RPMI7951 (cell line): ENCODE measurements around the gene GSK3B. TPM values are rescaled to one million over a fixed set of nuclear protein-coding genes. Genes with fewer than 3 reads are reported as not detected.
"Not testable (repeated sequence)": the region's sequence is repeated elsewhere in the genome, so short reads cannot be mapped to it uniquely, and the experiment has no call there.

Experiments used
- DNase-seq: peaks from one replicate; pipeline ENCODE4 v3.0.0-alpha.2; 2012; ENCODE audit warnings: low read depth
- total RNA-seq: library from RNA; depleted of rRNA; stranded (reverse); fragments of >200 nt; shearing (Covaris generic); gene quantifications from 2 replicates; pipeline ENCODE4 v1.2.3, GENCODE V29; 2014

The GSK3B gene
- total RNA-seq, 1 experiment from 2014 or later, result 55.5 TPM

DNA sequence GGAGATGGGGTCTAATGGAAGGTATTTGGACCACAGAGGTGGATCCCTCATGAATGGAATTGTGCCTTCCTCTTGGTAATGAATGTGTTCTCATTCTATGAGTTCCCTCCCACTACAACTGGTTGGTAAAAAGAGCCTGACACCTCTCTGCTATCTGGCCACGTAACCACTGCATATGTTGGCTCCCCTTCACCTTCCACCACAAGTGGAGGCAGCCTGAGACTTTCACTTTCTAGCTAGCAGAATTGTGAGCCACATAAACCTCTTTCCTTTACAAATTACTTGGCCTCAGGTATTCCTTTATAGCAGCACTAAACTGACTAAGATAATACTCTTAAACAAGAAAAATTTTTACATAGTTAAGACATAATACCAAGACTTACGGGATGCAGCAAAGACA lies 157.0 kb downstream of the GSK3B start:
- peak; percentile 25 for DNase-seq

DNA sequence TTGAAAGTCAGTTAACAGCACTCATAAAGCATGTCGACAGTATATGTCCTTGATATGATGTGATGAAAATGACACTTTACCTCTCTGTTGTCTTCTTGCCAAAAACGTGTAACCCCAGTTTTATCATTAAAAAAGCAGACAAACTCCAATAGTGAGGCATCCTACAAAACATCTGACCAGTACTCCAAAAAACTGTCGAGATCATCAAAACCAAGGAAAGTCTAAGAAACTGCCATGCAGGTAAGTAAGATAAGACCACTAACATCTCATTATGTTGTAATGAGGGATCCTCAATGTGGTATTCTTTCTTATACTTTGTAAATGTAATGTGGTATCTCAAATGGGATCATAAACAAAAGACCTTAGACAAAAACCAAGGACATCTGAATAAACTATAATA lies 160.0 kb downstream of the GSK3B start:
- no peak for DNase-seq

DNA sequence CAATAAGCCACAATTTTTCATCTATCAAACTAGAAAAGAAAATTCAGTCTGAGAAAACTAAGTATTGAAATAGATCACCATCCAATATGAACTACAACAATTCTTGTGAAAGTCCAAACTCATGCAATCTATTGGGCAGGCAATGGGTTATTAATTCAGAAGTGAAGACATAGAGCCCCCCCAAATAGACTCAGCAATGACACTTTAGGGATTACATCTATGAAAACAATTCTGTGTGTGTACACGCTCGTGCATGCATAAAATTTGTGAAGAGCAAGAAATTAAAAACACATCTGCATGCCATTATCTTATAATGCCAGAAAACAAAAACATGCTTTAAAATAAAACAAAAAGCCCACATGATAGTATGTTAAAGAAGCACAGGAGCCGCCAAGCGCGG lies 161.0 kb downstream of the GSK3B start:
- DNase-seq, result no peak

DNA sequence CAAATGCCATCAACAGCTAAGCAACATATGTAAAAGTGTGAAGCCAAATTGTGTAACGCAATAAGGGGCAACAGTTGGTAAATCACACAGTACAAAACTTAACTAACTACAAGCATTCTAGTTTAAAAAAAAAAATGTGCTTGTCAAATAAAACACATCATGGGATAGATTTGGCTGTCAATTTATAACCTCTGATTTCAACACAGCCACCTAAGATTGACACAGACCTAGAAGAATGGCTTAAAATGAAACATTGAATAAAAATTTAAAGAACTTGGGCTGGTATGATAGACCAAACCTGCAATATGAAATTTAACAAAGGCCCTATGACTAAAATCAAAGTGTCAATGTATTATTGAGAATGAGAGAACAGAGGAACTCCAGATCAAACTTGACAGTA lies 164.0 kb downstream of the GSK3B start:
- no peak for DNase-seq

DNA sequence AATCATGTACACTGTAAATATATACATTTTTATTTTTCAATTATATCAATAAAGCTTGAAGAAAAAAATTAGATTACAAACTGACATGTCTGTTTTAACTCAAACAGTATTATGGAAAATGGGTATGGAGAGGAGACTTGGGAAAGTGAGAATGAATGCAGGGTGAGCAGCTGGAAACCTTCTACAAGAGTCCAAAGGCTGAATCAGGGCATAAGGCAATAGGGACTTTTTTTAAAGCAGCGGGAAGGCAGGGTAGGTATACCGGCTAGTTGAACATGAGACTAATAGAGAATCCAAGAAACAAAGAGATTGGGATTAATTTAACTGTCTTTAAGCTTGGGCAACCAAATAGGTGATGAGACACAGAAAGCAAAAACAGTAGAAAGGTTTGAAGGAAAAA lies 167.1 kb downstream of the GSK3B start:
- DNase-seq, result no peak

DNA sequence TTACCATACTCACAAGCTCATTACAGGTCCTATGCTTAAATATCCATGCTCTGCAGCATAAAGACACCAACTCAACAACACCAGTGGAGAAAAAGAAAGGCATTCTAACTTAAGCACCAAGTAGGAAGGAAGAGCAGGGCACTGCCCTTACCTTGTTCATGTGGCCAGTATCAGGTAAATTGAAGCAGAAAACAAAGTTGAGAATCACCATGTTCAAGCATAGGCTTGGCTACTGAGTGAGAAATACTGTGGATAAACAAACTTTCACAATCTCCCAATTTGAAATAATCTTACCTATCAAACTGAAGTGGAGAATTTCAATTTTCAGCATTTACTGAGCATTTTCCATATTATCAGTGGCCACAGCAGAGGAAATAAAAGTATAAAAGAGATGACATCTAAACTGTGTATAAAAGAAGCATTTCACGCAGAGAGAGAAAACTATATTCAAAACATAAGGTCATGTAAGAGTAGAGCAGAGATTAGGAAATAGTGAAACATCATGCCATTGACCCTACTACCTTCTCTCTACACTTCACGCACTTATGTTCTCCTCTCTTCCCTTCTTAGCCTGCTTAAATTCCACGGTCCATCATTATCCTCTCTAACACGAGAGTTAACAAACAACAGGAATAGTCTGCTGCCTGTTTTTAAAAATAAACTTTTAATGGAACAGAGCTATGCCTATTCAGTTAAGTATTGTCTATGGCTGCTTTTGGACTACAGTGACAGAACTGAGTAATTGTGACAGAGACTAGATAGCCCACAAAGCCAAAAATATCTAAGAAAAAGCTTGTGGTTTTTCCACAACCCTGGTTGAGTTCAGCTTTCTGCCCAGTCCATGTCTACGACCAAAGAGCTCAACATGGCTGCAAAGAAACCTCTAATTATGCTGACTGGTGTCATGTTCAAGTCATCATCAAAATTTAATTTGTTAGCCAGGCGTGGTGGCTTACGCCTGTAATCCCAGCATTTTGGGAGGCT lies 169.8 kb downstream of the GSK3B start:
- no peak for DNase-seq

DNA sequence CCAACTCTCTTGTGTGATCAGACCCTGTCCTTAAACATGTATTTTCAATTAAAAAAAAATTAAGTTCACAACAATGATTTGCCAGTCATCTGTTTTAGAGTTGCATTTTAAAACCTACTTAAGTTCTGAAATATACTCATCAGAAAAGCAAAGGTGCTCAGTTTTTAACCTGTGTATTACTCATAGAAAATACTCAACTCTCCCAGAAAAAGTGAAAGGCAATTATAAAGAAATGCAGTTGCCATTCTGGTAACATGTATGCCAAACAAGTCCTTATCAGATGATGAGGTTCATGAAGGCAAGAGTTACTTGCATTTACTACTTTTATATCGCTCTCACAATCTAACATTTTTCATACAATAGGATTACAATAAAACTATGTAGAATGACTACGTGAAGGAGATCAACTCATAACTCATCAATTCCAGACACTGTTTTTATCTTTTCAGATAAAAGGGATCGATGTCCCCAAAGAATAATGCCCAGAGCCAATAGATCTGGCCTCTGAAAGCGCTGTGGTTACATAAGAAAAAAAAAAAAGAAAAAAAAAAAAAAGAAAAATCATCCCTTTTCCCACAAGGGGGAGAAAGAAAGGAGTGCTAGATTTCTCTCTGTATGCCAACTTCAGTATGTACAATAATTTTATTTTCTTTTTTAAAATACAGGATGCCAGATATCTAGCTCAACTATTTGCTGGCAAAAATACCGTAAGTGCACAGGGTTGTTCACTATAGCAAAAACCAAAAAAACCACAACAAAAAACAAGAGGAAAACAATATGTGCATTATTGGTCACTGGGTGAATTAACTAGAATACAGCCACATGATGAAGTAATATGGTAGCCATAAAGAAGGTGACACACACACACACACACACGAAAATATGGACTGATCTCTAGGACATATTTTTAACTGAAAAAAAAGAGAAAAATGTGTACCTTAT lies 175.0 kb downstream of the GSK3B start:
- no peak for DNase-seq

DNA sequence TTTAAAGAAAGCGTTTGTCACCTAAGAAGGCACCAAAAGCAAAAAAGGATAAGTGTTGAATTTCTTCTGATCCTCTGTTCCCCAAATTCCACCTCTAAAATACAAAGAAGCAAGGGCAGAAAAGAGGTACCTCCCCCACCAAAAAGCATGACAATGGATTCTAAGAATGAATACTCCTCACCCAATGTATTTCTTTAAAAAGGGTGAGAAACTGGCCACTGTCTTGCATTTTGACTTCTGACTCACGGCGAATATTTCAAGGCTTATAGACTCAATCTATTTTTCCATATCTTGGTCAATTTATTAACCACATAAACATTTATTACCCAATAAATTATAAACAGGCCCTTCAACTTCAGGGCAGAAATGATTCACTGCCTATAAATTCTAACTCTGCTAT lies 181.2 kb downstream of the GSK3B start:
- no peak for DNase-seq

DNA sequence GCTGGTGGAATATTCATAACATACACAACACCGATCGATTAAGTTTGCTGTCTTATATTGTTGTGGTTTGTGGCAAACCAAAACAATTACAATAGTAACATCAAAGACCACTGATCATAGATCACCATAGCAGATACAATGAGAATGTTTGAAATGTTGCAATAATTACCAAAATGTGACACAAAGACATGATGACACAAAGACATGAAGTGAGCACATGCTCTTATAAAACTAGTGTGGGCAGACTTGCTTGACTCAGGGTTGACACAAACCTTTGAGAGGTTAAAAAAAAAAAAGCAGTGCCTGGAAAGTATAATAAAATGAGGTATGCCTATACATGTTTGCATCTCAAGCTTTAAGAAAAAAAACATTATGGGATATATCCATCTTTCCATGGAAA lies 182.0 kb downstream of the GSK3B start:
- DNase-seq, result no peak

DNA sequence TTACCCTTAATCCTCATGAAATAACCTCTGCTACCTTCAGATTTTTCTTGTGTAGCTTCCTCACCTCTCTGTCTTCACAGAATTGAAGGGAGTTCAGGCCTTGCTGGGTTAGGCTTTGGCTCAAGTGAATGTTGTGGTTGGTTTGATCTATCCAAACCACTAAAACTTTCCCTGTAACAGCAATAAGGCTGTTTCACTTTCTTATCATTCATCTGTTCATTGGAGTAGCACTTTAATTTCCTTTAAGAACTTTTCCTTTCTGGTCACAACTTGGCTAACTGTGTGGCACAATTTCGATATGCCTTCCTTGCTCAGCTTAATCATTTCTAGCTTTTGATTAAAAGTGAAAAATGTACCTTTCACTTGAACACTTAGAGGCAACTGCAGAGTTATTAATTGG lies 182.5 kb downstream of the GSK3B start:
- DNase-seq, result no peak

DNA sequence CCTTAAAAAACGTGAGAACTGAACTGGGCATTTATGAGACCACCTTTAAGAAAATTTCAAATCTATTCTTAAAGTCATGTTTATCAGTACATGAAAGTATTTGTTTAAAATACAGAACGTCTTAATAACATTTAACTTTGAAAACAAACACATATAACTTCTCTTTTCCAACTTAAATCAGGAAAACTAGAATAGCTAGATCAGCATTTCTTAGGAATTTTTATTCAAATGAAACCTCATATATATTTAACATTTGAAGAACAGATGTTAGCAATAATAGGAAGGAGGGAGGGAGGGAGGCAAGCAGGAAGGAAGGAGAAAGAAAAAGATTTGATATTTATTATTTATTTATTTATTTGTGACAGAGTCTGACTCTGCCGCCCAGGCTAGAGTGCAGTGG lies 192.2 kb downstream of the GSK3B start:
- no peak for DNase-seq

DNA sequence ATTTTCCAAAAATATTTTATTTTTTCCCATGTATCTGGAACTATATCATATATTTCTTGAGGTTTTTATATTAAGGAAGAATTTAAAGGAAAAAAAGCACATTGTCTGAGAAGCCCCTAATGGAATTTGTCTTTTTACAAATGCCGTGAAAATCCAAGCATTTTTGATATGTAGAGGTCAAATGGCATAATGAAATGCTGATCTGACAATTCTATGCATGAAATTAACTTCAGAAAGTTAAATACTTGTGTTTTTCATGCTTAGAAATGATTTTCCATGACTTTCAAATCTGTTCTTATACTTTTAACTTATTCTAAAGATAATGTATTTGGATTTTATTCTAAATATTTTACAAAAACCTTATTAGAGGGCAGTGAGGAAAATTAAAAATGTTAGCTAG lies 193.1 kb downstream of the GSK3B start:
- no peak for DNase-seq

DNA sequence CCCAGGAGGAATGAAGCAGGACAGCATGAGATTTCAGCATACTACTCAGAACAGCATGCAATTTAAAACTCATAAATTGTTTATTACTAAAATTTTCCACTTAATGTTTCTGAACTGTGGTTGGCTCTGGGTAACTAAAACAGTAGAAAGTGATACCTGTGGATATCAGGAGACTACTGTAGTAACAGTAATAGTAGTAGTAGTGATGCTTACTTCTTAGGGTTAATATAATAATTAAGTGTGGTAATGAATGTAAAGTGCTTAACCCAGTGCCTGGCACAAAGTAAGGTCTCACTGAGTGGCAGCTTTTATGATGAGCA lies 195.1 kb downstream of the GSK3B start:
- no peak for DNase-seq

DNA sequence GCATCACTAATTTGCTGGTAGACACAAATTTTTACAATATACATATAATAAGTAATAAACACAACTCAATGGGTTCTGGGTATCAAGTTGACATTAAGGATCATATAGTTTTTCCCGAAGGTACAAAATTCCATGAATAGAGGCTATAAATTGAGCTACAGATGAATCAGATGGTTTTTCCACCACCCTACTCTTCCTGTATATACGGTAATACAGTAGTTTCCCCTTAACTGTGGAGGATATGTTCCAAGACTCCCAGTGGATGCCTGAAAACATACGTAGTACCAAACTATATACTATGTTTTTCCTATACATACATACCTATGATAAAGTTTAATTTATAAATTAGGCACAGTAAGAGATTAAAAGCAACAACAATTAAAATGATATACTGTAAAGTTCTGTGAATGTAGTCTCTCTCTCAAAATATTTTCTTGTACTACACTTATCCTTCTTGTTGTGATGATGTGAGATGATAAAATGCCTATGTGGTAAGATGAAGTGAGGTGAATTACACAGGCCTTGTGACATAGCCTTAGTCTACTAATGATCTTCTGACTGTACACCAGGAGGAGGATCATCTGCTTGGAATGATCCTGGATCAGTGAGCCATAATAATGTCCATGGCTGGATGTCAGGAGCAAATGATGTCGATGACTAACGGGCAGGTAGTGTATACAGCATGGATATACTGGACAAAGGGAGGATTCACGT lies 195.6 kb downstream of the GSK3B start:
- no peak for DNase-seq

DNA sequence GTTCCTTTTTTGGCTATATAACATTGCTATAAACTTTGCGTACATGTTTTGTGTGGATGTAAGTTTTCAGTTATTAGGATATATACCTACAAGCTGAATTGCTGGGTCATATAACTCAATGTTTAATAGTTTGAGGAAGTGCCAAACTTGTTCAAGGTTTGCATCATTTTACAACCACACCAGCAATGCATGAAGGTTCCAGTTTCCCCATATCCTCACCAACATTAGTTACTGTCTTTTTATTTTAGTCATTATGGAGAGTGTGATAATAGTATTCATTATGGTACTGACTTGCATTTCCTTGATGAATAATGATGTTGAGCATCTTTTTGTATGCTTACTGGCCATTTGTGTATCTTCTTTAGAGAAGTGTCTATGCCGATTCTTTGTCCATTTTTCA lies 200.1 kb downstream of the GSK3B start:
- DNase-seq, result no peak

DNA sequence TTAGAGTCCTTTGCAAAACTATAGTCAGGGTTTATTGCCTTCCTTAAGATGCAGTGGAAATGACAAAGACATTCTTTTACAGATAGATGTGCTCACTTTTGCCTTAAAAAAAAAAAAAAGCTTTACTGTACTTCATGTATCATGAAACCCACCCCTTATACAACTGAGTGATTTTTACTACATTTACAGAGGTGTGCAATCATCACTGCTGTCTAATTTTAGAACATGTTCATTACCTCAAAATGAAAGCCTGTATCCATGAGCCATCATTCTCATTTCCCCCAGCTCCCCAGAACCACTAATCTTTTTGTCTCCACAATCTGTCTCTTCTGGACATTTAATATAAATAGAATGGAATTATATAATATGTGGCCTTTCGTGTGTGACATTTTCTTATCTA lies 200.5 kb downstream of the GSK3B start:
- DNase-seq, result no peak

DNA sequence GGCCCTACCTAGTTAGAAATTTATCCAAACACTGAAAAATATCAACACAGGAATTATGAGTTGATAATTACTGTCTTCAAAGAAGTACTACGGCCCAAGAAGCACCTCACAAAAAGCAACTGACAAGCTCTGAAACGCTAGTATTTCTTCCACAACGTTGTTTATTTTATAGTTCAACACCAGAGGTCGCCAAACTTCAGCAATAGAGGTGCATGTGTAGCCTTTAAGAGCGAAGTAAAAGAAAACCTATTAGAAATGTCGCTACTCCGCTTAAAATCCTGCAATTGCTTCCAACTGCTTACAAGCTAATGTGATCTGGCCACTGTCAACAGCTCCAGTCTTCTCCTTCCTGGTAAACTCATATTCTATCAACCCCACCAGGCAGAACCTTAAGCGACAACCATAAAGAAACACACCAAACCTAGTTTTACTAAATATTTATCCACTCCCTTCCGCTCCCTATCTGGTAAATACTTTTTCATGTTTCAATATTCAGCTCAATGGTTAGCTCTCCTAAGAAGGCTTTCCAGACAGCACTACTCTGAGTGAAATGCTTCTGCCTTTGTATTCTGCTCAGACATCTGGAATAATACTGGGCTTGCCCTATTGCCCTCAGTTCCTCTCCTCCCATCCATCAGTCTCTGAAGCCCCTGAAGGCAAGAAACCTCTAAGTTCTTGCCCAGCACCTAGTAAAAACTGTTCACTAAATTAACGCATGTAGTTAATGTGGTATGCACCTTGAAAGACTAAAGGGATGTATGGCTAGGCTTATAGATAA lies 202.1 kb downstream of the GSK3B start:
- peak; percentile 72 for DNase-seq

DNA sequence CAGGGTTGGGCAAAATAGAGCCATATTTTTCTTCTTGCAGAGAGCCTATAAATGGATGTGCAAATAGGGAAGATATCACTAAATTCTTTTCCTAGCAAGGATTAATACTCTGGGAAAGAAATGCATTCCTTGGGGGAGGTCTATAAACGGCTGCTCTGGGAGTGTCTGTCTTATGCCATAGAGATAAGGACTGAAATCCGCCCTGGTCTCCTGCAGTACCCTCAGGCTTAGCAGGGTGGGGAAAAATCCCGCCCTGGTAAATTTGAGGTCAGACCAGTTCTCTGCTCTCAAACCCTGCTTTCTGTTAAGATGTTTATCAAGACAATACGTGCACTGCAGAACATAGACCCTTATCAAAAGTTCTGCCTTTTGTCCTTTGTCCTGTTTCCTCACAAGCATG lies 205.6 kb downstream of the GSK3B start:
- DNase-seq, result not testable (repeated sequence)

DNA sequence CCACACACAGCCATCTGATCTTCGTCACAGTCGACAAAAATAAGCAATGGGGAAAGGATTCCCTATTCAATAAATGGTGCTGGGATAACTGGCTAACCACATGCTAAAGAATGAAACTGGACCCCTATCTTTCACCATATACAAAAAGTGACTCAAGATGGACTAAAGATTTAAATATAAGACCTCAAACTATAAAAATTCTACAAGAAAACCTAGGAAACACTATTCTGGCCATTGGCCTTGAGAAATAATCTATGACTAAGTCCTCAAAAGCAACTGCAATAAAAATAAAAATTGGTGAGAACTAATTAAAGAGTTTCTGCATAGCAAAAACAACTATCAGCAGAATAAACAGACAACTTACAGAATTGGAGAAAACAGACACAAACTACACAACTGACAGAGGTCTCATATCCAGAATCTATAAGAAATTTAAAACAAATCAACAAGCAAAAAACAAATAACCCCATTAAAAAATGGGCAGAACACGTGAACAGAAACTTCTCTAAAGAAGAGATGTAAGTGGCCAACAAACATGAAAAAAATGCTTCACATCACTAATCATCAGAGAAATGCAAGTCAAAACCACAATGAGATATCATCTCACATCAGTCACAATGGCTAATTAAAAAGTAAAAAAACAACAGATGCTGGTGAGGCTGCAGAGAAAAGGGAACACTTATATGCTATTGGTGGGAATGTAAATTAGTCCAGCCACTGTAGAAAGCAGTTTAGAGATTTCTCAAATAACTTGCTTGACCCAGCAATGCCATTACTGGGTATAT lies 208.3 kb downstream of the GSK3B start:
- peak; percentile 65 for DNase-seq

DNA sequence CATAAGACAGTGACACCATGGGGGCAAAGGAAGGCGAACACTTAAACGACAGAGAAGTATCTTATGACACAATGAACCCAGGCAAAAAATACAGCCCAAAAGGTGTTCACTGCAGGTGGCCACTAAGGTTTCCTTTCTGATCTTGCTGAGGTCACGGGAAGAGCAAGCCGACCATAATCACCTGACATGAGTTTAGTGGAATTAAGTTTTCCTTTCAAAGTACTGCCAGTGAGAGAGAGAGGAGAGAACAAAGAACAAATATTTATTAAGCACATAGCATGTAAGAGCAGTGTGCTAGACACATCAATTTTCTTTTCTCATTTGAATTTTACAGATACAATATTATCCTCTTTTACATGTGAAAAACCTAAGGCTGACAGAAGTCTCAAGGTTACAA lies 210.1 kb downstream of the GSK3B start:
- DNase-seq, result no peak
